G401.6 (cell line): ENCODE data around the gene ZHX3.

Experiments
- FAIRE-seq: peaks from 2 replicates; lab custom pipeline; 2012; peaks lifted over from hg19 to GRCh38; lab: Jason Lieb, UNC

ZHX3 gene

DNA sequence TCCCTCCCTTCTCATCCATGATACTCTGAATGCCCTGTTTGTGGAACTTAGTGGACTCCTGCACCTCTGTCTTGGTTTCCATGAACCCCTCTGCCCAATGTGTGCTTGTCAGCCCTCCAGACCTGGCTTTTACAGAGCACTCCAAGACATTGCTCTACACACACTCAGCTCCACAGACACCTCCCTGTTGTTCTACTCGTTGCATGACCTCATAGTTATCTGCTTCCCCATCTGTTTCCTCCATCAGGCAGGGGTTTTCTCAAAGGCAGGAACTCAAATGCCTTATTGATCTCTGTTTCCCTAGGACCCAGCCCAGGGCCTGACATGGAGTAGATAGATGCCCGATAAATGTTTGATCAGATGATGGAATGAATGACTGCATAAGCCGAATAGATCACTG, 166.9 kb downstream of the ZHX3 start:
- FAIRE-seq, result no peak

DNA sequence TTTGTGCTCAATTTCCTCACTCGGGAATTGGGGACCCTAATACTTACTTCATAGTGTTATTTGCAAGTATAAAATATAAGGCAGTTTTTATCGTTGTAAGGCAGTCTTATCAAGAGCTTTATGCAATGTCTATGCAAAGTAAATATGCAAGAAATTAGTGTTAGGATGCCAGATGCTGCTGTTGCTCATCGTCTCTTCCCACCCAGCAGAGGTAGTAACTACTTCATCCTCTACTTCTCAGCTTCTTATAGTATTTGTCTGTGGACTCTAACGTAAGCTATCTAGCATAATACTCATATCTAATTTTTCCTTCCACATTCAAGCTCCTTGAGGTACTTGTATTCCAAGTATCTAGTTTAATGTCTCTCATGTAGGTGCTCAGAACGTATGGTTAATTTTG, 168.6 kb downstream of the ZHX3 start:
- no peak for FAIRE-seq

DNA sequence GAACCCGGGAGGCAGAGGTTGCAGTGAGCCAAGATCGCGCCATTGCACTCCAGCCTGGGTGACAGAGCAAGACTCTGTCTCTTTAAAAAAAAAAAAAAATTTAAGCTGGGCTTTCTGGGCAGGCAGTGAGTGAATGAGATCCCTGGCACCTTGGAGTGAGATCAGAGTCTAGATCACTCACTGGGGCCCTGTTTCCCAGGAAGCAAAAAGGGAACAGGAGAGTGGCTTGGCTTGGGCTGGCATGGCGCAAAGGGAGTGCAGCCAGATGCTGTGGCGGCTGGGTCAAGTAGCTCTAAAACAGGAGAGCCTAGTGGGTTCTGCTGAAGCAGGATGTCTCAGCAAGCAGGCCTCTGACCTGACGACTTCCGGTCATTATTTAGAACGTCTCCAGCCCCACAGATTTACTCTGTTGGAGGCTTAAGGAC, 169.8 kb downstream of the ZHX3 start:
- no peak for FAIRE-seq

DNA sequence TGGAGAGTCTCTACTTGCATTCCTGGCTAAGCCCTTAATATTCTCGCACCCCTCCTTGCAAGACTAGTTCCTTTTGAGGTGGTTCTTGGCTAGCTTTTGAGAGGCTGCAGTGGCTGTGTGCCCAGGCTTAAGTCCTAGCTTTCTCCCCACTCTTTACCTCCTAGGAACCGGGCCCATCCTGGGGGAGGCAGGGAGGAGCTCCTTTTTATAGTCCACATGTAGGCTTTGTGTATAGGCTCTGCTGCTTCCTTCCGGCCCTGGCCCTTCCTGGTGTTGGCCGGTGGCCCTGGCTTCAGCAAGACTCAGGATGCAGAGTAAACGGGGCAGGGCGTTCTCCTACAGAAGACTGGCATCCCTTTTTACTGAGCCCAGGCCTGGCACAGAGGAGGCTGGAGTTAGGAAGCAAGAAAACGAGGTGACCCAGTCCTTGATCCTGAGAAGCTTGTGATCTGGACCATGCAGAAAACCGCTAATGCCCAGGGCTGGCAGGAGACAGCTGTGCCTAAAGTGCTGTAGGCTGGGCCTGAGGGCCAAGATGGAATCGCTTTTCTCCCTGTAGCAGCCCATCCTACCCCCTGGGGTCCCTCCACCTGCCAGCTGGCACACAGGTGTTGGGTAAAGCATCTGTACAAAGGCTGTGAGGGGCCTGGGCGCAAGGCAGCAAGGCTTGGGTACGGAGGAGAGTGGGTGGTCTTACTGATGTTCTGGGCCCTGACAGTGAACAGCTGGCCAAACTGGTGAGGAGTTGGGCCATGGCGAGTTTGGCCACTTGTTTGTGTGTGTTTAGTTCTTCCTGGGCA, 171.5 kb downstream of the ZHX3 start:
- no peak for FAIRE-seq

DNA sequence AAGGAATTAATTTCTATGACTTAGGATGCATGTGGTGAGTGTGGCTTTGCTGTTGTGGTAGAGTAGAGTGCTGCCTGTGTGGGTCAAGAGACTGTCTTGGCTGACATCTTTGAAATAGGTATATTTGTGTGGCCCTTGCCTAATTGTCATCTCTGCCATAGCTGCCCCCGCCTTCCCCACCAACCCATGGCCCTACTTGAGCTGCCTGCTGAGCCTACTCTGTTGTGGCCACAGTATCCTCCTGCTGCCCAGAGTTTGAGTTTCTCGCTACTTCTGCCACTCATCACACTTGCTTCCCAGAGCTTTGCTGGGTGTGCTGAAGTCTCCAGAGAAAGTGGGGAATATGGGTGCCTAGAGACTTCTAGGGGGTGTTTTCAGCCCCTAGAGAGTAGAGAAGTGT, 172.2 kb downstream of the ZHX3 start:
- FAIRE-seq, result no peak

DNA sequence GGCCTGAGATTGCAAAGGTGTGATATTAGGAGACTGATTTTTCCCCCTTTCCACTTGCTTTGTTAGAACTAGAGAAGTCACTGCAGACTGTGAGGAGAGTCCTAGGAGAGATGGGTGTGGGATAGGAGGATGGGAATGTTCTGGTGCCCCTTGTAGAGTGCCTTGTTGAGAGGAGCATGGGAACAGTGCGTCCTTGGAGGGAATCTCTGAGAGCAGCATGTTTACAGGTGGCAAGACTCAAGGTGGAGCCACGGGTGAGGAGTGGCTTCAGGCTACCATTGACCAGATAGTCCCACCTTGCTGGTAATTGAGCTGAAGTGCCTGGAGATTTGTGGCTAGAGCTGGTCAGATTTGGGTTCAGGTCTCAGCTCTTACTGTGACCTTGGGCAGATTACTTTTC, 174.2 kb downstream of the ZHX3 start:
- no peak for FAIRE-seq

DNA sequence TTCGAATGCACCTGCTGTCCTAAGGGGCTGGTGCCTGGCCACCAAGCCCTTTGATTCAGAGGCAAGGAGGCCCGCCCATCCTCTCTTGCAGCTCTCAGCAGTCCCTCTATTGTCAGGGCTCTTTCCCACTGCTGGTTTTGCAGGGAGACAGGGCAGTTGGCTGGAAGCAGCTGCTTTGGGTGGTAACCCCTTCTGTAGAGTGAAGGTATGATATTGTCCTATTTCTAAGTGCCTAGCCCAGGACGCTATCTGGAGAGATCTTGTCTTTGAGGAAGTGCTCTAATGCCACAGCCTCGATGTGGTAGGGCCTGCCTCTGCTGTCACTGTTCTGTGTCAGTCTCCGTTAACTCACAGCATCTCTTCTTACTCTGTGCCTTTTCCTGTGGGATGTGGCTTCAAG, 174.6 kb downstream of the ZHX3 start:
- no peak for FAIRE-seq

DNA sequence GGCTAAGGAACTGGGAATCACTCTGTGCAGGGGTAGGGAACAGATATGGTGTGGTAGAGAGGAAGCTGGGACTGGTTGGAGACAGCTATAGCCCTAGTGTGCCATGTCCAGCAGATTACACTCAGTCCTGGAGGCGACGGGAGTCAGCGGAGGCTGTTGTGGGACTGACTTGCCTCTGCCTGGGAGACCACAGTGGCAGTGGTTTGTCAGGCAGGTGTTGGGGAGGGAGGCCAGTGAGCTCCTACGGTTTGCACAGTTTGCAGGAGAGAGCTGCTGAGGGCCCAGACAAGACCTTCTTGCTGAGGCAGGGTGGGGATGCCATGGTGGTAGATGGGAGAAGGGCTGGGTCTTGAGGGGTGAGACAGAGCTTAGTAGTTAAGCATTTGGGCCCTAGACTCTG, 175.3 kb downstream of the ZHX3 start:
- FAIRE-seq, result no peak

DNA sequence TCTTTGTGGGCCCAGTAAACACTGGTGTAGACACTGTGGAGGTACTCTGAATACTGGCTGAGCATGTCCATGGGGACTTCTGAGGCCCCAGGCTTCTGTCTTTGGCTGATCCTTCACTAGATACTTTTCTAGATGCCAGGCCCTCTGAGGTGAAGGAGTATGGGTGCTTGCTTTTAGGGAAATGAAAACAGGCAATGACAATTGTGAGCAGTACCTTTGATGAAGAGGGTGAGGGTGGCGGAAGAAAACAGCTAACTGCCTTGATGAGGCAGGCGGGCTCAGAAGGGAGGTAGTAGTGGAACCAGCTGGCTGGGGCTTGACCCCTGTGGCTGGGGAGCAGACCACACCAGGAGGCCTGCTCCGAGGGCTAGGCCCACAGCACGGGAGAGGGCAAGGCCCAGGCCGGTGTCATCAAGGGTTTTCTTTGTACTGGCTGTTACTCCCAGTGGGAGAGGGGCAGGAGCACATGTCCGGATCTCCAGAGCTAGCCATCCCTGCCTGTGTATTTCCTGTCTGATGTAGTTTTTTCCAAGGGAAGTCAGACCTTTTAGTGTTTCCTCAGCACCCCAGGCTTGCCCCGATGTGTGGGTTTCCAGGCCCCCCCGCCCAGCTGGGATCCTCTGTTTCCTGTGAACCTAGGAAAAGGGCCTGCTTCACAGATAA, 176.2 kb downstream of the ZHX3 start:
- no peak for FAIRE-seq

DNA sequence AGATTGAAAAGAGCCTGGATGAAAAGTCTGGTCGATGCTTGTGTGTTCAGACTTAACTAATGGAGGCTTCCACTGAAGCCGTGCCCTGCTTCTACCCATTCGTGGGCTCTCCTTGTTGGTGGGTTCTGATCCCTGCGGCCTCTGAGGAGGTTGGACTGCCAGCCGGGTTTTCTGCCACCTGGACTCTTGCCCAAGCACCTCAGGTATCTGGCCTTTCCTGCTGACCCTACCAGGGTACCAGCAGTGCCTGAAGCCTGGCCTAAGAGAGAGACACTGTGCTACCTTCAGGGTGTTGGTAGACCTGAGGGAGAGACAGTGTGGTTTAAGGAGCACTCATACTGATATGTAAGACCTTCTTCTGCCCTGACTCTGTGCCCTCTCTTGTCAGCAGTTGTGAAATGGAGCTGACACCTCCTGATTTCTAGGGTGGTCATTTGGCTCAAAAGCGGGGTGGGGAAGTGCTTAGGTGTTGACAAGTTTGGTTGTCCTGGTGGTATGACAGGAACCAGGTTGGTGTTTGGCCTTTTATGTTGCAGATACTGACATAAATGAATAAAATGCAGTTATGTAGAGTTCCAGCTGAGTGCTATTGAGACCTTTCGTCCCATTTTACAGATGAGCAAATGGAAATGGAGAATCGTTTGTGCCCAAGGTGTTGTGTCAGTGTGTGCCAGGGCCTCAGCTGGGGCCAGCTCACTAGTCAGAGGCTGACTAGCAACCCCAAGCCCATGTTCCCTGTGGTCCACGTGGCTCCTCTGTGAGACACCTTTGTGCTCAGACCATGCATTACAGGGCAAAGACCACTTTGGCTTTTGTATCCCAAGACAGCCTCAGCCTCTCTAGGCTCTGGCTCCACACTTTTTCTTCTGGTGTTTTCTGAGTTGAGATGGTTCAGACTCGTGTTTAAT, 177.1 kb downstream of the ZHX3 start:
- FAIRE-seq, result no peak

DNA sequence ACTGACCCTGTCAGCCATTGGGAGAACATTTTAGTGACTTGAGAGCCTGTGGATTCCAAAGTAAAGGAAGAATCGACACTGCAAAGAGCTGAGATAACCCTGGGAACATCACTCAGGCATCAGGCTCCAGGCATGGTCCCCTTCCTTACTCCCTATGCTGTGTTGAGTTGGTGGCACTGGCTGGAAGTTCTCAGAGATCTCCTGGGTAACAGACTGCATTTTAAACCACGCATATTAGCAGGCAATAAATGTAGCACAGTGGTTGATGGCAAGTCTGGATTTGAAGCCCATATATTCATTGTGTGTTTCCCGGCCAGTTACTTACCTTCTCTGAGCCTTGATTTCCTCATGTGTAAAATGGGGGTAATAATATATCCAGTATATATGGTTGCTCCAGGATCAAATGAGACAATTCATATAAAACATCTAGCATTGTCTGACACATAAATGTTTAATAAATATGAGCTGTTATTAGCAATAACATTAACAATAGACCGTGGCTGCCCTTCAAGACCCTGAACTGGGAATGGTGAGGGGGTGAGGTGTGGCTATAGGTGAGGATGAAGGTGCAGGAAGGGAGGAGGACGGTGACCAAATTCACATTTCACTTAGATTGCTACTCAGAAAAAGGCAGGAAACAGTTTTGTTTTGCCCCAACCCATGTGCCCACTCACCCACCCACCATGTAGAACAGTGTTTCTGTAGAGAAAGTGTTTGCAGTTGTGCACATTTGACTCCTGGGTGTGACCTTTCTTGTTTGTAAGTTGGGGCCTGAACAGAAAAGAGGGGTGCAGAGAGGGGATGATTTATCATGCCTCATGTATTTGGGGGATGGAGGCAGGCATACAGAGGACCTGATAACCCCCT, 178.1 kb downstream of the ZHX3 start:
- FAIRE-seq, result no peak

DNA sequence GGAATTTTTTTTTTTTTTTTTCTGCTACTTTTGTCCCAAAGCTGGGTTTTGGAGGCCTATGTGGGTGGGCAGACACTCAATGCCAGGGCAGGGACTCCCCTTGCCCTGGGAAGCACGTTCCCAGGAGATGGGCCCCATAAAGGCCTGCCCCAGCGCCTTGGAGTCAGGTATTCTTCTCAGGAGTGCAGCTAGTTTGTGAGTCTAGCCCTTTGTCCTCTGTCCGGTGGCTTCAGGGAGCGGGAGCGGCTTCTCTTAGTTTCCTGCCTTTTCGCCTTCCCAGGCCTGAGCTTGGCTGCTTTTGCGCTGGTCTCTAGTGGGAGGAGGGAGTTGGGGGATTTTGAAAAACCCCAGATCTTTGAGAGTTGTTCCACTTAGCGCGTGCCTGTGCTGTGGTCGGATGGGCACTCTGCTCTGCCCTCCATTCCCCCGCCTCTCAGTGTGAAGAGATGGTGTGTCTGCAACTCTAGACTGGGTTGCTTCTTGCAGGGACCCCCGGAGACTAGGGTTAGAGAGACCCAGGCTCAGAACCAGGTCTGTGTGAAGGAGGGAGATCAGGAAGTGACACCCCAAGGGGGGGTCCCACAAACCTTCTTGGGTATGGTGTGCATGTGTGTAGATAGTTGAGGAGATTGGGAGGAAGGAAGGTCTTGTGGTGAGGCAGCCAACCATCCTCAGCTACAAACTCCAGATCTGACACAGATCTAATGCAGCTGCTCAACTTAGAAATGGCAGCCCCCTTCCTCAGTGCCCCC, 178.9 kb downstream of the ZHX3 start:
- no peak for FAIRE-seq

DNA sequence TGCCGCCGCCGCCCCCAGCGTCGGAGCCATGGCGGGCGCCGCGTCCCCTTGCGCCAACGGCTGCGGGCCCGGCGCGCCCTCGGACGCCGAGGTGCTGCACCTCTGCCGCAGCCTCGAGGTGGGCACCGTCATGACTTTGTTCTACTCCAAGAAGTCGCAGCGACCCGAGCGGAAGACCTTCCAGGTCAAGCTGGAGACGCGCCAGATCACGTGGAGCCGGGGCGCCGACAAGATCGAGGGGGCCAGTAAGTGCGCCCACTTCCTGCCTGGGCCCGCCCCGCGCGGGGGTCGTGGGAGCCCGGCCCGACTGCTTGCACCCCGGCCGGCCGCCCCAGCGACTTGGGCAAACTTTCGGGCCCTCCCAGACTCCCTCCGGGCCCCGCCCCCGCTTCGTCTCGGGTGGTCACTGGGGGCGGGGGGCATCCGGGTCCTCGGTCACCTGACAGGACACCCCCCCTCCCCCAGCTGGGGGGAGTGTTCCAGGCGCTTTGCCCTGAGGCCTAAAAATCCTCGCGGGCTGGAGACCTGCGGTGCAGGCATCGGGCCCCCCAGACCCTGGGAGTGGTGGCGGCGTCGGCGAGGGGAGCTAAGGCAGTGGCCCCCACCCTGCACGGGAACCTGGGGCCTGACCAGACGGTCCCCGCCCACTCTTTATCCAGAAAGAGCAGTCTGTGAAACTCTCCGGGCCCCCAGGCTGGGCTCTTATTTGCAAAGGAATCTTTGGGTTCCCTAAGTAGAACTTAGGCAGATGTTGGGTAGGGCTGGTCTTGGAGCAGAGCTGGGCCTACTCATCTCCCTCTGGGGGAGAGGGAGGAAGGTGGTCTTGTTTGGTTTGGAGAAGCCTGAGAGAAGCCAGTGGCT, 179.7 kb downstream of the ZHX3 start:
- no peak for FAIRE-seq

DNA sequence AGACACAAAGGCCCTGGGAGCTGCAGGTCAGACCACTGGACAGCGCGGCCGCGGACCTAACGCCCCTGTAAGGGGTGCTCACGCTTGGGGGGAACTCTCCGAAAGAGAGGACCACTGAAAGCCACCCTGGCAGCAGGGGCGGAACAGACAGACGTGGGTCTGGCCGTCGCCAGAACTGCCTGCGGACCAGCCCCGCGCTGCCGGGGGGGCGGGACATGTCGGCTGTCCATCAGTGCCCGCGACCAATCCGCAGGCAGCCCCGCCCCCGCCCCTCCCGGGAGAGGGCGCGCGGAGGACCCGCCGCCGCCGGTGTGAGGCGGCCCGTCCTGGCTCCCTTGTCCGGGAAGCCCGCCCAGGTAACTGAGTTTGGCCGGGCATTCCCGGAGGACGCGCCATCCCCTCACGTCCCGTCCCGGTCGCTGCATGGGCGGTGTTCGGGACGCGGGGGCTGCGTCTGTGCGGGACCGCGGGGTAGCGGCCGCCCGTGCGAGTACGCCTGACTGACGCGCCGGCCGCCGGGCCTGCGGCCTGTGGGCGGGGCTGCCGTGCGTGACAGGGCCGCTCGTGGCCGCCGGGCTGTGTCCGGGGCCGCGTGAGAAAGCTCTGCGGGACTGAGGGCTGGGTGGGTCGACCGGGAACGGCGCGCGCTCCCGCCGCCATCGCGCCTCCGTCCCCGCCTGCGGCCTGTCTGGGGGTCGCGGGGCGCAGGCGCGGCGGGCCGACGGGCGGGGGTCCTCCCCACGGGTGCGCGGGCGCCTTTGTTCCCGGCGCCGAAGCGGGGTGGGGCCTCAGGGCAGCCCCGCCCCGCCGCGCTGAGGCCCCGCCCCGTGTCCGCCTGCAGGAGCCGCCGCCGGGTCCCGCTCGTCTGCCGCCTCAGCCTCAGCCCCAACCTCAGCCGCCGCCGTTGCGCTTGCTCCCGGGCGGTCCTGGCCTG, 180.6 kb downstream of the ZHX3 start, which contains the start of gene PLCG1:
PLCG1 (plus strand) TSS at position 864 of the 934 bp plus-strand sequence. CDS start 99 bp downstream, outside the sequence.
- FAIRE-seq, result no peak

DNA sequence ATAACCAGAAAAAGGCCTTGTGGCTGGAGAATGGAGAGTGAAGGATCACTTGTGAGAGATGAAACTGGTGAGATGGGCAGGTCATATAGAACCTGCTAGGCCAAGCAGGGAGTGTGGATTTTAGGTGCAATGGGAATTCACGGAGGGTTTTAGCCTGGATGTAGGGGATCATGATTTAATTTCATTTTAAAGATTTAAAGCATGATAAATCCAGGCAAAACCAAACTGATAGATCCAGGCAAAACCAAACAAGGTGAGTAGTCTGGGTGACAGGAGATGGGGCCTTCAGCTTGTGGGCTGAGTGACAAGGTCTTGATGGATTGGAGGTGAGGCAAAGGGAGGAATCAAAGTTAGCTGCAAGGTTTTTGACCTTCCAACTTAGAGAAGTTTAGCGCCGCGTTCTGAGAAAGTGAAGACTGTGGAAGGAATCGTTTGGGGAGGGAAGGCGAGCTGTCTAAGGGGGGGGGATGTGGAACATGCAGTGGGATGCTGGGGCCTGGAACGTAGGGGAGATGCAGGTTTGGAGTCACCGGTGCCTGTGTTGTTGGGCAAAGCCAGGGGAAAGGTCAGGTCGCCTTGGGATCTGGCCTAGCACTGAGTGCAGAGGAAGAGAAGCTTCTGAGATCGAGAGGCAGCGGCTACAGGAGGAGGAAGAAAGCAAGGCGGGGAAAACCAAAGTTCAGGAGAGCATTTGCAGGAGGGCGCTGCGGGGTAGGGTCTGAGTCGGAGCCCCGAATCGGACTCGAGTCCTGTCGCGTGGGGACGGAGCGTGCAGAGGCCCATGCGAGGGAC, 181.4 kb downstream of the ZHX3 start:
- no peak for FAIRE-seq

DNA sequence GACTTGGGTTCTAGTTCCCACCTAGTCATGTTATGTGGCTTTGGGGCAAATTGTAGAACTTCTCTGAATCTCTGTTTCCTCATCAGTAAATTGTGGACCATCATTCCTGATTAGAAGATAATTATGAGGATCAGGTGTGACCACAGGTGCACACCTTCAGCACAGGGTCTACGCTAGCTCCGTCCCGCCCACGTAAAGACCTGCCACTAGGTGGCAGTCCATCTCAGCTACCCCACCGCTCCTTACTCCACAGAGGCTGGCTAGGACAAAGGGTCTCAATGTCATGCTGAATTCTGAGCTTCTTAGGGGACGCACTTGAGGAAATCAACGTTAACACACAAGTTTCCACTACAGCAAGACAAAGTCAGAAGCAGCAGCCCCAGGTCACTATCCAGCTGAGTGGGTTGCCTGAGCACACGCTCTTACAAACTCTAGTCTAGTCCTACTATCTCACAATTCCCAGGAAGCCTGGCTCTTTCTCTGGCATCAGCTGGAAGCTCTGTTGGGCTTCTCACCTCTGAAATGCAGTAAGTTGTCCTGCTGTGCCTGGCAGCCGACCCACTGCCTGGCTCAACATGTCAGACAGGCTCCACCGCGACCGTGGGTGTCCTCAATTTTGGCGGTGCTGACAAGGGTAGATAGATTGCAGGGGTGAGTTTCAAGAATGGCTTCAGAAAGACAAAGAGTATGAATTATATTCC, 182.2 kb downstream of the ZHX3 start:
- no peak for FAIRE-seq
